Loucy (cell line): Measurements from ENCODE around the gene ZNF438.

Experiments
- H2AFZ ChIP-seq: fragments of 200-600 bp; sonication (generic); 2 replicates; pipeline ENCODE4 v1.6.0; 2016; ENCODE audit warnings: antibody characterized with exemption, mild to moderate bottlenecking, low read length, moderate library complexity
- H3F3A ChIP-seq: fragments of 200-600 bp; 2 replicates; pipeline ENCODE4 v1.6.0; 2016; ENCODE audit warnings: antibody characterized with exemption, low read depth, mild to moderate bottlenecking
- H3K27me3 ChIP-seq: fragments of 200-600 bp; sonication (generic); 2 replicates; pipeline ENCODE4 v1.6.1; 2014; ENCODE audit warnings: low read length, mild to moderate bottlenecking; ENCODE audit not compliant: insufficient read depth, poor library complexity, severe bottlenecking
- H3K36me3 ChIP-seq: fragments of 200-600 bp; sonication (generic); 2 replicates; pipeline ENCODE4 v1.6.1; 2016; ENCODE audit warnings: low read length; ENCODE audit not compliant: insufficient read depth
- H3K4me1 ChIP-seq: fragments of 200-600 bp; sonication (generic); 2 replicates; pipeline ENCODE4 v1.5.1; 2014; ENCODE audit warnings: low read length, mild to moderate bottlenecking; ENCODE audit not compliant: insufficient read depth, poor library complexity, severe bottlenecking
- H3K4me2 ChIP-seq: fragments of 200-600 bp; sonication (generic); 2 replicates; pipeline ENCODE4 v1.6.0; 2014; ENCODE audit warnings: antibody characterized with exemption, low read length, low read depth, mild to moderate bottlenecking; ENCODE audit not compliant: poor library complexity, severe bottlenecking
- H3K4me3 ChIP-seq: fragments of 200-600 bp; sonication (generic); 2 replicates; pipeline ENCODE4 v1.5.1; 2014; ENCODE audit warnings: low read length, mild to moderate bottlenecking, mixed read lengths; ENCODE audit not compliant: poor library complexity, severe bottlenecking
- H3K79me2 ChIP-seq: fragments of 200-600 bp; sonication (generic); 2 replicates; pipeline ENCODE4 v1.6.1; 2014; ENCODE audit warnings: low read length; ENCODE audit not compliant: insufficient read depth
- H3K9ac ChIP-seq: fragments of 200-600 bp; sonication (generic); 2 replicates; pipeline ENCODE4 v1.6.0; 2014; ENCODE audit warnings: mild to moderate bottlenecking, low read depth, low read length, moderate library complexity; ENCODE audit not compliant: poor library complexity, severe bottlenecking
- H3K9me2 ChIP-seq: fragments of 200-600 bp; sonication (generic); replicated peaks from 2 replicates; pipeline ENCODE4 v1.6.1; 2016; ENCODE audit warnings: low read depth, low read length, mixed read lengths
- H3K9me3 ChIP-seq: fragments of 200-600 bp; sonication (generic); 2 replicates; pipeline ENCODE4 v1.6.1; 2014; ENCODE audit warnings: mild to moderate bottlenecking, antibody characterized with exemption, low read length, low read depth; ENCODE audit not compliant: insufficient read depth
- H4K20me1 ChIP-seq: fragments of 200-600 bp; sonication (generic); 2 replicates; pipeline ENCODE4 v1.6.0; 2014; ENCODE audit warnings: antibody characterized with exemption, low read length, mild to moderate bottlenecking; ENCODE audit not compliant: insufficient read depth, poor library complexity, severe bottlenecking
- EZH2phosphoT487 ChIP-seq: fragments of 200-600 bp; IDR thresholded peaks from 2 replicates; pipeline ENCODE4 v1.6.1; 2018; ENCODE audit warnings: antibody characterized with exemption, mild to moderate bottlenecking, moderate library complexity, borderline replicate concordance
- TF ChIP-seq, protein P1 (sequence below): fragments of 200-600 bp; sonication (generic); conservative IDR thresholded peaks from 2 replicates; pipeline ENCODE4 v1.5.1; 2014; ENCODE audit warnings: mild to moderate bottlenecking, antibody characterized with exemption, low read length

ZNF438 gene

DNA sequence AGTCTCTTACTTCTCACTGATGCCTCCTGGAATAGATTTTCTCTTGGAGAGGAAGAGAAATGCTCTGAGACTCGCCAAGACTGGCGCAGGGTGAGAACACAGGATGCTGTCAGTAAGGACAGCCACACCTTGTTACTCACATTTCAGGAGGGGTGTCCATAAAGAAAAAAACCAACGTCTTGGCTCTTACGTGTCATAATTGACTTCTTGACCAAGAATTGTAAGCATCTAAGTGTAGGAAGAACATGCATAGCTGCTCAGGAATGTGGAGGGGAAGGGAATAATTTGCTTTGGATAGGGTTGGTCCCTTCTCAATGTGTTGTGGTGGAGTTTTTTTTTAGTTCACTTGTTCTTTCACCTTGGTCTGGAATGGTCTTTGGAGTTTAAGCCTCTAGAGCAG lies 43.8 kb upstream of the ZNF438 start:
- Histone ChIP-seq H3K9me2 (no peaks in the 10 kb centered on the region), H3K4me2 (no peak overlapping the region), H3F3A (no peaks in the 10 kb centered on the region), H3K79me2 (no peaks in the 10 kb centered on the region), H3K9me3 (no peaks in the 10 kb centered on the region), H2AFZ (no peak overlapping the region), H3K4me3 (no peak overlapping the region), H4K20me1 (no peaks in the 10 kb centered on the region), H3K4me1 (peaks cover 14% of the 10 kb centered on the region), H3K9ac (no peak overlapping the region), H3K36me3 (no peaks in the 10 kb centered on the region), H3K27me3 (no peaks in the 10 kb centered on the region)
- TF ChIP-seq EZH2phosphoT487, result no peak
- TF ChIP-seq, protein P1, sequence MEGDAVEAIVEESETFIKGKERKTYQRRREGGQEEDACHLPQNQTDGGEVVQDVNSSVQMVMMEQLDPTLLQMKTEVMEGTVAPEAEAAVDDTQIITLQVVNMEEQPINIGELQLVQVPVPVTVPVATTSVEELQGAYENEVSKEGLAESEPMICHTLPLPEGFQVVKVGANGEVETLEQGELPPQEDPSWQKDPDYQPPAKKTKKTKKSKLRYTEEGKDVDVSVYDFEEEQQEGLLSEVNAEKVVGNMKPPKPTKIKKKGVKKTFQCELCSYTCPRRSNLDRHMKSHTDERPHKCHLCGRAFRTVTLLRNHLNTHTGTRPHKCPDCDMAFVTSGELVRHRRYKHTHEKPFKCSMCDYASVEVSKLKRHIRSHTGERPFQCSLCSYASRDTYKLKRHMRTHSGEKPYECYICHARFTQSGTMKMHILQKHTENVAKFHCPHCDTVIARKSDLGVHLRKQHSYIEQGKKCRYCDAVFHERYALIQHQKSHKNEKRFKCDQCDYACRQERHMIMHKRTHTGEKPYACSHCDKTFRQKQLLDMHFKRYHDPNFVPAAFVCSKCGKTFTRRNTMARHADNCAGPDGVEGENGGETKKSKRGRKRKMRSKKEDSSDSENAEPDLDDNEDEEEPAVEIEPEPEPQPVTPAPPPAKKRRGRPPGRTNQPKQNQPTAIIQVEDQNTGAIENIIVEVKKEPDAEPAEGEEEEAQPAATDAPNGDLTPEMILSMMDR, result no peak

DNA sequence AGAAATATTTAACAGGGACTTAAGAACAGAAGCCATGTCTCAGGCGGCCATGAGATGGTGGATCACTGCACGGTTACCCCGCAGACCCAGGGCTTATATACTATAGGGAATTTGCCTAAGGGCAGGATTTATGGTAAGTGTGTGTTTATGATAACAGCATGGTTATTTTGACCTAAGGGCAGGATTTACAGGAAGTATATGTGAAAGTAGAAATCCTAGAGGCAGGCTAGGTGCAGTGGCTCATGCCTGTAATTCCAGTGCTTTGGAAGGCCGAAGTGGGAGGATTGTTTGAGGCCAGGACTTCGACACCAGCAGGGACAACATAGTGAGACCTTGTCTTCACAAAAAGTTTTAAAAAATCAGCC lies 43.0 kb upstream of the ZNF438 start:
- TF ChIP-seq, protein P1, result no peak
- no peak for TF ChIP-seq EZH2phosphoT487
- Histone ChIP-seq H3K27me3 (no peaks in the 10 kb centered on the region), H3K4me1 (peaks cover 16% of the 10 kb centered on the region), H3K9me2 (no peaks in the 10 kb centered on the region), H3K9ac (no peak overlapping the region), H4K20me1 (no peaks in the 10 kb centered on the region), H3K79me2 (no peaks in the 10 kb centered on the region), H3K36me3 (no peaks in the 10 kb centered on the region), H3K4me3 (no peak overlapping the region), H3K9me3 (no peaks in the 10 kb centered on the region), H3K4me2 (no peak overlapping the region), H2AFZ (no peak overlapping the region), H3F3A (no peaks in the 10 kb centered on the region)

DNA sequence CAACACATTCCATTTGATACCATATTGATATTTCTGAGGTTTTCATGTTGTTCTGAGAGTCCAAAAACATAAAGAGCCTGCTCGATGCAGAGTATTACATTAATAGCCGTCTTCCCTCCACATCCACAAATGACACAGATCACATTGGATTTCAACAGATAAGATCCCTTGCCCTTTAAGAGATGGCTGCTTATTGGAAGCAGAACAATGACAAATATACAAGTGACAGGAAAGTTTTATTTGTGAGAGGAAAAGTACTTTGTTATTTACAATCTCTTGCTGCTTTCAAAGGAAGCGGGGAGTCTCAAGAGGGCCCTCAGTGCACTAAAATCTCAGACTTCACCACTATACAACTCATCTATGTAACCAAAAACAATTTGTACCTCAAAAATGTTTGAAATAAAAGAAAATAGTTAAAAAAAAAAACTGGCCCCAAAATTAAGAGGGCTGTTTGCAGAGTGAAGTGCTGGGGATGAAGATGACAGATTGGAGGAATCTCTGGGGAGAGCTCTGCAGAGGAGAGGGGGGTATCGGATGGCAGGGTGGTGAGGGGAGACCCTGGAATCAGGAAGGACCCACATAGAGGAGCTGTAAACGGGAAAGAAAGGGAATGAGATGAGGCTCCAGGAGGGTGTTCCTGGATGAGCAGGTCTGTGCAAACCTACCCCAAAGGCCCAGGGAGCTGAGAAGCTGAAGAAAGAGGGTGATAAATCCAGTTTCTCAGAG lies 42.5 kb upstream of the ZNF438 start:
- peaks cover 16% of the 10 kb centered on the region for H3K4me1 ChIP-seq
- no peak overlapping the region for H3K4me2 ChIP-seq
- no peaks in the 10 kb centered on the region for H3K9me3 ChIP-seq
- no peaks in the 10 kb centered on the region for H3K79me2 ChIP-seq
- no peaks in the 10 kb centered on the region for H3K27me3 ChIP-seq
- no peaks in the 10 kb centered on the region for H3F3A ChIP-seq
- H3K36me3 ChIP-seq, result no peaks in the 10 kb centered on the region
- no peak overlapping the region for H2AFZ ChIP-seq
- no peaks in the 10 kb centered on the region for H3K9me2 ChIP-seq
- H4K20me1 ChIP-seq, result no peaks in the 10 kb centered on the region
- no peak overlapping the region for H3K4me3 ChIP-seq
- H3K9ac ChIP-seq, result no peak overlapping the region
- TF ChIP-seq, protein P1, result no peak
- TF ChIP-seq EZH2phosphoT487, result no peak
